CD14-positive monocyte (primary cell): ENCODE results near the gene CSTF3. TPM values are rescaled to one million over a fixed set of nuclear protein-coding genes. Genes with fewer than 3 reads are reported as not detected.
A peak's percentile ranks its signal among the peaks of the same experiment; 100 is the strongest.

Source experiments
- DNase-seq, 3 donors: peaks; one replicate each; pipeline ENCODE4 v3.0.0-alpha.2; 2011 to 2022
- H2AFZ ChIP-seq: 2 replicates; pipeline ENCODE4 v1.6.0; 2012; ENCODE audit warnings: mild to moderate bottlenecking, low read depth, low read length, inconsistent platforms; ENCODE audit not compliant: insufficient read depth, poor library complexity, severe bottlenecking
- H3K27ac ChIP-seq, 2 donors: 1 replicate in 1 of 2; 2 replicates in 1 of 2; pipeline ENCODE4 v1.5.1; 2012 to 2013; ENCODE audit warnings: low read length in 2 of 2, control low read depth in 1 of 2, inconsistent platforms in 1 of 2, low read depth in 1 of 2, mild to moderate bottlenecking in 1 of 2
- H3K27me3 ChIP-seq, 2 donors: one replicate each; pipeline versions ENCODE4 v1.6.0 to v1.6.1; 2011 to 2013; ENCODE audit warnings: low read length in 2 of 2; ENCODE audit not compliant: control insufficient read depth in 2 of 2, insufficient read depth in 2 of 2
- H3K36me3 ChIP-seq, 2 donors: replicated peaks in 1 of 2; 1 replicate in 1 of 2; 2 replicates in 1 of 2; pipeline versions ENCODE4 v1.5.1 to v1.6.1; 2012 to 2013; ENCODE audit warnings: low read length in 2 of 2, control low read depth in 1 of 2, inconsistent platforms in 1 of 2, mild to moderate bottlenecking in 1 of 2; ENCODE audit not compliant: insufficient read depth in 2 of 2, control insufficient read depth in 1 of 2
- H3K4me1 ChIP-seq, 2 donors: 1 replicate in 1 of 2; 2 replicates in 1 of 2; pipeline versions ENCODE4 v1.5.1 to v1.6.1; 2012 to 2013; ENCODE audit warnings: low read length in 2 of 2, control low read depth in 1 of 2, inconsistent platforms in 1 of 2, mild to moderate bottlenecking in 1 of 2, moderate library complexity in 1 of 2; ENCODE audit not compliant: insufficient read depth in 2 of 2, control insufficient read depth in 1 of 2
- H3K4me2 ChIP-seq: replicated peaks from 2 replicates; pipeline ENCODE3; 2012; ENCODE audit warnings: low read length, moderate library complexity, mild to moderate bottlenecking; ENCODE audit not compliant: poor library complexity, severe bottlenecking; ENCODE audit errors: extremely low read depth
- H3K4me3 ChIP-seq, 3 experiments: fragments of 200-600 bp in 1 of 3; sonication (generic) in 1 of 3; replicated peaks in 1 of 3; 1 replicate in 2 of 3; 2 replicates in 1 of 3; pipeline ENCODE4 v1.5.1; 2011 to 2013; ENCODE audit warnings: low read length in 3 of 3, mild to moderate bottlenecking in 3 of 3, control low read depth in 2 of 3, low read depth in 2 of 3, inconsistent platforms in 1 of 3, moderate library complexity in 1 of 3
- H3K79me2 ChIP-seq: 2 replicates; pipeline ENCODE4 v1.6.0; 2012; ENCODE audit warnings: mild to moderate bottlenecking, control low read depth, inconsistent platforms, low read length, moderate library complexity; ENCODE audit not compliant: insufficient read depth
- H3K9ac ChIP-seq: 2 replicates; pipeline ENCODE4 v1.6.0; 2017; ENCODE audit warnings: low read length, mild to moderate bottlenecking; ENCODE audit not compliant: insufficient read depth, poor library complexity, severe bottlenecking
- H3K9me3 ChIP-seq, 2 donors: replicated peaks in 1 of 2; 1 replicate in 1 of 2; 2 replicates in 1 of 2; pipeline versions ENCODE4 v1.5.1 to v1.6.1; 2012 to 2013; ENCODE audit warnings: low read length in 2 of 2, control low read depth in 1 of 2; ENCODE audit not compliant: control insufficient read depth in 1 of 2, insufficient read depth in 1 of 2
- H4K20me1 ChIP-seq: 2 replicates; pipeline ENCODE4 v1.6.0; 2012; ENCODE audit warnings: mild to moderate bottlenecking, low read length, control low read depth, moderate library complexity; ENCODE audit not compliant: insufficient read depth
- H3K27ac Mint-ChIP-seq, 7 donors: one replicate each; pipeline ENCODE4 v1.8.0; 2020; ENCODE audit warnings: mild to moderate bottlenecking in 7 of 7, mixed read lengths in 7 of 7, moderate library complexity in 6 of 7, inconsistent platforms in 2 of 7
- H3K27me3 Mint-ChIP-seq, 3 donors: one replicate each; pipeline ENCODE4 v1.8.0; 2021 to 2022; ENCODE audit warnings: low read depth in 3 of 3, mild to moderate bottlenecking in 3 of 3, mixed read lengths in 3 of 3, moderate library complexity in 3 of 3, inconsistent platforms in 1 of 3
- H3K36me3 Mint-ChIP-seq, 2 donors: one replicate each; pipeline ENCODE4 v1.8.0; 2020; ENCODE audit warnings: mixed read lengths in 2 of 2, inconsistent platforms in 1 of 2, mild to moderate bottlenecking in 1 of 2
- H3K4me1 Mint-ChIP-seq: one replicate; pipeline ENCODE4 v1.8.0; 2020; ENCODE audit warnings: mild to moderate bottlenecking, mixed read lengths
- H3K4me3 Mint-ChIP-seq, 2 donors: one replicate each; pipeline ENCODE4 v1.8.0; 2020; ENCODE audit warnings: mild to moderate bottlenecking in 2 of 2, mixed read lengths in 2 of 2, moderate library complexity in 1 of 2
- H3K9me3 Mint-ChIP-seq, 7 donors: one replicate each; pipeline ENCODE4 v1.8.0; 2020 to 2022; ENCODE audit warnings: mixed read lengths in 7 of 7, mild to moderate bottlenecking in 6 of 7, moderate library complexity in 6 of 7, inconsistent platforms in 2 of 7
- CTCF ChIP-seq: fragments of 200-600 bp; IDR thresholded peaks from one replicate; pipeline ENCODE4 v1.8.0; 2022; ENCODE audit warnings: antibody characterized with exemption, mild to moderate bottlenecking
- WGBS: methylation state at CpG from one replicate; pipeline ENCODE4 v1.1.5; 2013; ENCODE audit warnings: missing lambda C conversion rate; ENCODE audit not compliant: insufficient coverage; 5-methylcytosine and 5-hydroxymethylcytosine counted together
- intact Hi-C, 2 donors: fragments of 100-400 bp; cut with micrococcal nuclease; formaldehyde crosslinking; loops; one replicate each; pipeline versions ENCODE4 v1.15.0 to v1.15.1; 2023
- polyA plus RNA-seq, 3 donors: library from polyadenylated mRNA; depleted of rRNA in 1 of 3; unstranded in 2 of 3; stranded (reverse) in 1 of 3; fragments of 300-500 nt in 2 of 3; fragments of >200 nt in 1 of 3; fragmentation: Illumina TruSeq in 2 of 3; gene quantifications; 1 replicate in 2 of 3; 2 replicates in 1 of 3; pipeline ENCODE4 v1.2.3, GENCODE V29; 2012 to 2021

CSTF3 gene
- polyA plus RNA-seq, 3 donors: 6.9 to 12.1 (median 7.1) TPM

- Histone ChIP-seq H3K4me1 (peaks cover 32 to 33% of the 10 kb centered on the region in 2 donors), H3K9me3 (no peaks in the 10 kb centered on the region), H4K20me1 (no peaks in the 10 kb centered on the region), H3K79me2 (no peaks in the 10 kb centered on the region), H3K9ac (no peak overlapping the region), H3K4me3 (no peak overlapping the region), H3K4me2 (no peak overlapping the region), H3K27me3 (no peaks in the 10 kb centered on the region), H3K27ac (no peak overlapping the region), H3K36me3 (peaks cover 50 to 63% of the 10 kb centered on the region in 2 donors), H2AFZ (no peak overlapping the region)
- H3K27ac Mint-ChIP-seq: no peak overlapping the region
- WGBS: 98% methylated on average over 3 of the region's 3 CpGs
- DNase-seq: no peak
- H3K9me3 Mint-ChIP-seq: no peaks in the 10 kb centered on the region
- peaks cover 0 to 3% (median 0%) of the 10 kb centered on the region in 3 donors for H3K27me3 Mint-ChIP-seq
- no peak overlapping the region for H3K4me3 Mint-ChIP-seq
- intact Hi-C loops: loop anchor here in 1 of 2 donors (2.0 kb wide), 1 partner anchor 106 kb away; no protein-coding TSS in a partner anchor
- TF ChIP-seq CTCF: no peak
- peaks cover 52 to 67% of the 10 kb centered on the region in 2 donors for H3K36me3 Mint-ChIP-seq
- H3K4me1 Mint-ChIP-seq: peaks cover 35% of the 10 kb centered on the region
Measured at GRCh38 chr11:33067294-33067693, 94.0 kb downstream of the CSTF3 start.

- H3K27ac Mint-ChIP-seq: peak overlapping the region in 4 of 7 donors; percentile 43 to 91 (median 71)
- intact Hi-C loops: loop anchor here (1.0 to 2.0 kb wide), 2 partner anchors 105 kb away; no protein-coding TSS in a partner anchor
- peaks cover 47 to 67% of the 10 kb centered on the region in 2 donors for H3K36me3 Mint-ChIP-seq
- Histone ChIP-seq H3K4me2 (no peak overlapping the region), H3K4me3 (no peak overlapping the region), H3K36me3 (peaks cover 47 to 58% of the 10 kb centered on the region in 2 donors), H3K79me2 (no peaks in the 10 kb centered on the region), H3K9ac (no peak overlapping the region), H2AFZ (no peak overlapping the region), H3K27ac (no peak overlapping the region), H3K9me3 (no peaks in the 10 kb centered on the region), H3K27me3 (no peaks in the 10 kb centered on the region), H4K20me1 (no peaks in the 10 kb centered on the region), H3K4me1 (peaks cover 32 to 34% of the 10 kb centered on the region in 2 donors)
- no peaks in the 10 kb centered on the region for H3K9me3 Mint-ChIP-seq
- peak; percentile 48 to 69 (median 58) for DNase-seq
- 86% methylated on average over 14 of the region's 22 CpGs for WGBS
- peaks cover 35% of the 10 kb centered on the region for H3K4me1 Mint-ChIP-seq
- TF ChIP-seq CTCF: peak; percentile 89
- no peak overlapping the region for H3K4me3 Mint-ChIP-seq
- H3K27me3 Mint-ChIP-seq: peaks cover 0 to 2% (median 1%) of the 10 kb centered on the region in 3 donors
Measured at GRCh38 chr11:33065445-33066178, 95.7 kb downstream of the CSTF3 start.
